Measurements from ENCODE around the gene TBC1D9B. TPM values are rescaled to one million over a fixed set of nuclear protein-coding genes. Genes with fewer than 3 reads are reported as not detected.
A peak's percentile ranks its signal among the peaks of the same experiment; 100 is the strongest.

Gene TBC1D9B
- total and polyA plus RNA-seq, 9 of the 15 experiments (the other 6 are each of a cell fraction or from before 2014, with no cell fraction given) = 2.9 to 59.1 (median 33.5) TPM

- TF ChIP-seq SIN3A (IDR thresholded peaks at IDR 0.05; ENCODE audit: borderline replicate concordance in 2 of 2, control insufficient read depth in 1 of 2, low read depth in 2 of 2, low read length in 2 of 2) (peak in 1 of 2 experiments; percentile 37; a peak in 2 of 4 replicates), RCOR1 (IDR thresholded peaks at IDR 0.05; ENCODE audit: borderline replicate concordance in 1 of 2, low read depth in 2 of 2, low read length in 2 of 2) (0 out of 4 replicates have a peak, but pooled peaks of 1 of the 2 experiments have one; percentile 4), MYNN (IDR thresholded peaks at IDR 0.05) (peak; percentile 28; the same call in 1 of the 2 replicates), MYNN (CRISPR knock-in tag; IDR thresholded peaks at IDR 0.05) (no peak), ZZZ3 (IDR thresholded peaks at IDR 0.05) (no peak), ZNF695 (CRISPR knock-in tag; IDR thresholded peaks at IDR 0.05) (no peak), FUS (optimal IDR thresholded peaks at IDR 0.05; ENCODE audit: low read depth, low read length) (peak; percentile 83), RBM25 (IDR thresholded peaks at IDR 0.05; ENCODE audit: low read depth, low read length, severe bottlenecking) (no peak), ETV6 (IDR thresholded peaks at IDR 0.05; ENCODE audit: borderline replicate concordance in 1 of 2, low read depth in 2 of 2, low read length in 1 of 2) (no peak), ETV6 (CRISPR knock-in tag; IDR thresholded peaks at IDR 0.05; ENCODE audit: borderline replicate concordance) (no peak), CBFA2T3 (IDR thresholded peaks at IDR 0.05) (no peak), CBX8 (IDR thresholded peaks at IDR 0.05; ENCODE audit: borderline replicate concordance, extremely low read depth, low read depth, low read length, poor library complexity, severe bottlenecking) (no peak), NR2F6 (CRISPR knock-in tag; IDR thresholded peaks at IDR 0.05) (no peak), MAFG (tag; conservative IDR thresholded peaks at IDR 0.05) (peak; percentile 98), CAMTA2 (CRISPR knock-in tag; conservative IDR thresholded peaks at IDR 0.05) (no peak), ZBTB8A (IDR thresholded peaks at IDR 0.05; ENCODE audit: partially characterized antibody) (no peak), ZNF282 (CRISPR knock-in tag; IDR thresholded peaks at IDR 0.05) (peak; percentile 77; the same call in 1 of the 2 replicates)
- TF ChIP-seq, protein P1, sequence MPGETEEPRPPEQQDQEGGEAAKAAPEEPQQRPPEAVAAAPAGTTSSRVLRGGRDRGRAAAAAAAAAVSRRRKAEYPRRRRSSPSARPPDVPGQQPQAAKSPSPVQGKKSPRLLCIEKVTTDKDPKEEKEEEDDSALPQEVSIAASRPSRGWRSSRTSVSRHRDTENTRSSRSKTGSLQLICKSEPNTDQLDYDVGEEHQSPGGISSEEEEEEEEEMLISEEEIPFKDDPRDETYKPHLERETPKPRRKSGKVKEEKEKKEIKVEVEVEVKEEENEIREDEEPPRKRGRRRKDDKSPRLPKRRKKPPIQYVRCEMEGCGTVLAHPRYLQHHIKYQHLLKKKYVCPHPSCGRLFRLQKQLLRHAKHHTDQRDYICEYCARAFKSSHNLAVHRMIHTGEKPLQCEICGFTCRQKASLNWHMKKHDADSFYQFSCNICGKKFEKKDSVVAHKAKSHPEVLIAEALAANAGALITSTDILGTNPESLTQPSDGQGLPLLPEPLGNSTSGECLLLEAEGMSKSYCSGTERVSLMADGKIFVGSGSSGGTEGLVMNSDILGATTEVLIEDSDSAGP (CRISPR knock-in tag; IDR thresholded peaks at IDR 0.05) = no peak
- TF ChIP-seq, protein P2, sequence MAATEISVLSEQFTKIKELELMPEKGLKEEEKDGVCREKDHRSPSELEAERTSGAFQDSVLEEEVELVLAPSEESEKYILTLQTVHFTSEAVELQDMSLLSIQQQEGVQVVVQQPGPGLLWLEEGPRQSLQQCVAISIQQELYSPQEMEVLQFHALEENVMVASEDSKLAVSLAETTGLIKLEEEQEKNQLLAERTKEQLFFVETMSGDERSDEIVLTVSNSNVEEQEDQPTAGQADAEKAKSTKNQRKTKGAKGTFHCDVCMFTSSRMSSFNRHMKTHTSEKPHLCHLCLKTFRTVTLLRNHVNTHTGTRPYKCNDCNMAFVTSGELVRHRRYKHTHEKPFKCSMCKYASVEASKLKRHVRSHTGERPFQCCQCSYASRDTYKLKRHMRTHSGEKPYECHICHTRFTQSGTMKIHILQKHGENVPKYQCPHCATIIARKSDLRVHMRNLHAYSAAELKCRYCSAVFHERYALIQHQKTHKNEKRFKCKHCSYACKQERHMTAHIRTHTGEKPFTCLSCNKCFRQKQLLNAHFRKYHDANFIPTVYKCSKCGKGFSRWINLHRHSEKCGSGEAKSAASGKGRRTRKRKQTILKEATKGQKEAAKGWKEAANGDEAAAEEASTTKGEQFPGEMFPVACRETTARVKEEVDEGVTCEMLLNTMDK (IDR thresholded peaks at IDR 0.05; ENCODE audit: borderline replicate concordance, insufficient read depth, low read depth, low read length, poor library complexity, severe bottlenecking) = peak; percentile 76
Observed at GRCh38 chr5:179820483-179821297, 87.0 kb downstream of the TBC1D9B start, which contains the start of gene SQSTM1 (continued).

All from K562 (cell line).